IMR-90 (cell line): ENCODE results near the gene SERPINE2. TPM values are rescaled to one million over a fixed set of nuclear protein-coding genes. Genes with fewer than 3 reads are reported as not detected.
A peak's percentile ranks its signal among the peaks of the same experiment; 100 is the strongest.

Experiments used
- ATAC-seq: fragments of 200-7000 bp; cut with Tn5 transposase; 2 replicates; pipeline ENCODE4 v1.9.1; 2020; ENCODE audit warnings: low read depth, mild to moderate bottlenecking, moderate library complexity
- BruUV-seq: library from RNA; stranded (reverse); fragments of 400-500 nt; replicated peaks from 2 replicates; lab custom pipeline; 2021; lab: Mats Ljungman, UMichigan
- CTCF ChIA-PET: fragments of 300-600 bp; formaldehyde crosslinking; extraction: SDS; loops from one replicate; lab custom pipeline; 2021; ENCODE audit warnings: antibody characterized with exemption; lab: Yijun Ruan, JAX
- POLR2A ChIA-PET: fragments of 300-600 bp; sonication (Branson Sonifier 250); formaldehyde crosslinking; loops from one replicate; lab custom pipeline; 2022; ENCODE audit warnings: antibody characterized with exemption; ENCODE audit not compliant: unreplicated experiment; lab: Charles Lee
- DNase-seq: peaks from one replicate; pipeline ENCODE4 v3.0.0; 2013
- H2AFZ ChIP-seq: replicated peaks from 2 replicates; pipeline ENCODE3; 2013; ENCODE audit warnings: low read length, mild to moderate bottlenecking; ENCODE audit not compliant: poor library complexity
- H2AK5ac ChIP-seq: 2 replicates; pipeline ENCODE4 v1.6.1; 2013; ENCODE audit warnings: low read depth, low read length, inconsistent platforms
- H2AK9ac ChIP-seq: replicated peaks from 2 replicates; pipeline ENCODE3; 2013; ENCODE audit warnings: mild to moderate bottlenecking, low read depth, low read length, moderate library complexity; ENCODE audit not compliant: poor library complexity
- H2BK120ac ChIP-seq: 2 replicates; pipeline ENCODE4 v1.6.1; 2013; ENCODE audit warnings: low read depth, low read length, inconsistent platforms
- H2BK15ac ChIP-seq: 3 replicates; pipeline ENCODE4 v1.6.1; 2013; ENCODE audit warnings: low read depth, low read length, inconsistent platforms
- H2BK20ac ChIP-seq: 2 replicates; pipeline ENCODE4 v1.6.1; 2013; ENCODE audit warnings: low read depth, mild to moderate bottlenecking, inconsistent platforms, low read length, moderate library complexity
- H2BK5ac ChIP-seq: 2 replicates; pipeline ENCODE4 v1.6.1; 2013; ENCODE audit warnings: mild to moderate bottlenecking, low read depth, low read length, inconsistent platforms; ENCODE audit not compliant: poor library complexity, severe bottlenecking
- H3K14ac ChIP-seq: replicated peaks from 2 replicates; pipeline ENCODE4 v1.6.1; 2013; ENCODE audit warnings: low read depth, low read length, inconsistent platforms
- H3K18ac ChIP-seq: 2 replicates; pipeline ENCODE4 v1.6.1; 2013; ENCODE audit warnings: low read depth, low read length, control low read depth
- H3K23ac ChIP-seq: 2 replicates; pipeline ENCODE4 v1.6.1; 2013; ENCODE audit warnings: low read depth, low read length, inconsistent platforms
- H3K27ac ChIP-seq: 2 replicates; pipeline ENCODE4 v1.5.1; 2013; ENCODE audit warnings: mild to moderate bottlenecking, control low read depth, low read length; ENCODE audit not compliant: insufficient read depth
- H3K27me3 ChIP-seq: 2 replicates; pipeline ENCODE4 v1.6.1; 2013; ENCODE audit warnings: low read length; ENCODE audit not compliant: control insufficient read depth, insufficient read depth
- H3K36me3 ChIP-seq: 2 replicates; pipeline ENCODE4 v1.6.1; 2013; ENCODE audit warnings: low read length, mixed read lengths; ENCODE audit not compliant: control insufficient read depth, insufficient read depth
- H3K4ac ChIP-seq: 2 replicates; pipeline ENCODE4 v1.6.1; 2013; ENCODE audit warnings: low read depth, low read length, inconsistent platforms
- H3K4me1 ChIP-seq: 2 replicates; pipeline ENCODE4 v1.6.1; 2013; ENCODE audit warnings: low read length, mixed read lengths; ENCODE audit not compliant: control insufficient read depth, insufficient read depth
- H3K4me2 ChIP-seq: 2 replicates; pipeline ENCODE4 v1.6.1; 2013; ENCODE audit warnings: low read depth, mild to moderate bottlenecking, control low read depth, low read length, moderate library complexity
- H3K4me3 ChIP-seq: 2 replicates; pipeline ENCODE4 v1.5.1; 2013; ENCODE audit warnings: low read depth, mild to moderate bottlenecking, control low read depth, low read length, moderate library complexity; ENCODE audit not compliant: insufficient read depth
- H3K56ac ChIP-seq: 2 replicates; pipeline ENCODE4 v1.6.1; 2013; ENCODE audit warnings: low read length, inconsistent platforms; ENCODE audit not compliant: insufficient read depth; ENCODE audit errors: extremely low read depth
- H3K79me1 ChIP-seq, 2 experiments: 2 replicates each; pipeline ENCODE4 v1.6.1; 2013; ENCODE audit warnings: low read length in 2 of 2, inconsistent platforms in 1 of 2, low read depth in 1 of 2
- H3K9ac ChIP-seq: 2 replicates; pipeline ENCODE4 v1.6.1; 2013; ENCODE audit warnings: low read depth, low read length, control low read depth
- H3K9me1 ChIP-seq: 2 replicates; pipeline ENCODE4 v1.6.1; 2013; ENCODE audit warnings: low read length, inconsistent platforms; ENCODE audit not compliant: insufficient read depth
- H3K9me3 ChIP-seq: 2 replicates; pipeline ENCODE4 v1.6.1; 2013; ENCODE audit warnings: low read length; ENCODE audit not compliant: control insufficient read depth, insufficient read depth
- H4K20me1 ChIP-seq: 2 replicates; pipeline ENCODE4 v1.6.1; 2013; ENCODE audit warnings: low read length, inconsistent platforms; ENCODE audit not compliant: insufficient read depth
- H4K5ac ChIP-seq: 2 replicates; pipeline ENCODE4 v1.6.1; 2013; ENCODE audit warnings: mild to moderate bottlenecking, low read depth, low read length, control low read depth
- H4K8ac ChIP-seq, 2 experiments: 2 replicates each; pipeline ENCODE4 v1.6.1; 2013; ENCODE audit warnings: low read depth in 2 of 2, low read length in 2 of 2, control low read depth in 1 of 2, inconsistent platforms in 1 of 2
- H4K91ac ChIP-seq: 2 replicates; pipeline ENCODE4 v1.6.1; 2013; ENCODE audit warnings: low read depth, low read length, inconsistent platforms; ENCODE audit not compliant: insufficient read depth
- BHLHE40 ChIP-seq: fragments of 150-350 bp; IDR thresholded peaks from 2 replicates; pipeline ENCODE4 v1.6.1; 2016; ENCODE audit warnings: mild to moderate bottlenecking, low read depth, low read length
- CEBPB ChIP-seq: IDR thresholded peaks from 2 replicates; pipeline ENCODE4 v1.6.1; 2012; ENCODE audit warnings: low read depth, low read length, improper control_type of control experiment
- CHD1 ChIP-seq: IDR thresholded peaks from 2 replicates; pipeline ENCODE4 v1.6.1; 2012; ENCODE audit warnings: low read depth, low read length, improper control_type of control experiment
- ELK1 ChIP-seq: fragments of 150-350 bp; IDR thresholded peaks from 2 replicates; pipeline ENCODE4 v1.6.1; 2016; ENCODE audit warnings: low read depth, mild to moderate bottlenecking, low read length, moderate library complexity, borderline replicate concordance
- FOS ChIP-seq: fragments of 150-350 bp; IDR thresholded peaks from 2 replicates; pipeline ENCODE4 v1.6.1; 2016; ENCODE audit warnings: low read depth, low read length
- MAFK ChIP-seq: IDR thresholded peaks from 2 replicates; pipeline ENCODE4 v1.6.1; 2012; ENCODE audit warnings: low read depth, low read length, improper control_type of control experiment
- MAZ ChIP-seq: IDR thresholded peaks from 2 replicates; pipeline ENCODE4 v1.6.1; 2012; ENCODE audit warnings: low read depth, mild to moderate bottlenecking, low read length, improper control_type of control experiment, moderate library complexity, borderline replicate concordance
- MXI1 ChIP-seq: IDR thresholded peaks from 2 replicates; pipeline ENCODE4 v1.6.1; 2012; ENCODE audit warnings: low read depth, mild to moderate bottlenecking, low read length, moderate library complexity, borderline replicate concordance
- NFE2L2 ChIP-seq: fragments of 150-350 bp; IDR thresholded peaks from 2 replicates; pipeline ENCODE4 v1.6.1; 2016; ENCODE audit warnings: low read depth, mild to moderate bottlenecking, low read length
- POLR2A ChIP-seq: IDR thresholded peaks from 2 replicates; pipeline ENCODE4 v1.6.1; 2012; ENCODE audit warnings: mild to moderate bottlenecking, low read depth, low read length
- RAD21 ChIP-seq: IDR thresholded peaks from 2 replicates; pipeline ENCODE4 v1.6.1; 2012; ENCODE audit warnings: low read length, improper control_type of control experiment
- RCOR1 ChIP-seq: IDR thresholded peaks from 2 replicates; pipeline ENCODE4 v1.6.1; 2012; ENCODE audit warnings: mild to moderate bottlenecking, low read length, improper control_type of control experiment; ENCODE audit not compliant: insufficient replicate concordance
- RFX5 ChIP-seq: IDR thresholded peaks from 2 replicates; pipeline ENCODE4 v1.8.0; 2012; ENCODE audit warnings: low read depth, mild to moderate bottlenecking, low read length, moderate library complexity
- SMC3 ChIP-seq: fragments of 150-350 bp; IDR thresholded peaks from 2 replicates; pipeline ENCODE4 v1.6.1; 2016; ENCODE audit warnings: low read depth, mild to moderate bottlenecking, antibody characterized with exemption, low read length, moderate library complexity
- USF2 ChIP-seq: fragments of 150-350 bp; IDR thresholded peaks from 2 replicates; pipeline ENCODE4 v1.6.1; 2017; ENCODE audit warnings: mild to moderate bottlenecking, antibody characterized with exemption, low read length, low read depth
- WGBS, 2 experiments: methylation state at CpG; one replicate each; pipeline versions ENCODE4 v1.1.5 to v1.1.7; 2013; ENCODE audit warnings: missing lambda C conversion rate in 2 of 2; ENCODE audit not compliant: insufficient read length in 1 of 2; ENCODE audit errors: extremely low coverage in 2 of 2; 5-methylcytosine and 5-hydroxymethylcytosine counted together
- dilution Hi-C: fragments of 300-500 bp; cut with HindIII; formaldehyde crosslinking; loops from one replicate; pipeline ENCODE4 v1.14.3; 2018; ENCODE audit warnings: low sequenced_read_pairs; ENCODE audit not compliant: unreplicated experiment
- in situ Hi-C: fragments of 300-500 bp; cut with MboI; formaldehyde crosslinking; loops from 3 replicates; pipeline ENCODE4 v1.14.3; 2019; ENCODE audit warnings: low sequenced_read_pairs, inconsistent platforms, mixed read lengths
- intact Hi-C: fragments of 100-400 bp; cut with micrococcal nuclease; formaldehyde crosslinking; loops from 2 replicates; pipeline ENCODE4 v1.10.0; 2022
- polyA plus RNA-seq, 3 experiments: library from polyadenylated mRNA; depleted of rRNA; stranded (reverse); fragments of >200 nt; gene quantifications; 2 replicates each; pipeline ENCODE4 v1.2.3, GENCODE V29; 2012; ENCODE audit warnings: low replicate concordance in 1 of 3
- total RNA-seq: library from RNA; depleted of rRNA; stranded (reverse); fragments of >200 nt; gene quantifications from 2 replicates; pipeline ENCODE4 v1.2.3, GENCODE V29; 2012
- TF ChIP-seq, protein P1 (sequence below): conservative IDR thresholded peaks from 2 replicates; pipeline ENCODE4 v1.5.1; 2012; ENCODE audit warnings: mild to moderate bottlenecking, low read depth, low read length, improper control_type of control experiment

The SERPINE2 gene
- total and polyA plus RNA-seq, 2 of the 4 experiments (the other 2 are of a cell fraction): 24.0 to 62.7 TPM

DNA sequence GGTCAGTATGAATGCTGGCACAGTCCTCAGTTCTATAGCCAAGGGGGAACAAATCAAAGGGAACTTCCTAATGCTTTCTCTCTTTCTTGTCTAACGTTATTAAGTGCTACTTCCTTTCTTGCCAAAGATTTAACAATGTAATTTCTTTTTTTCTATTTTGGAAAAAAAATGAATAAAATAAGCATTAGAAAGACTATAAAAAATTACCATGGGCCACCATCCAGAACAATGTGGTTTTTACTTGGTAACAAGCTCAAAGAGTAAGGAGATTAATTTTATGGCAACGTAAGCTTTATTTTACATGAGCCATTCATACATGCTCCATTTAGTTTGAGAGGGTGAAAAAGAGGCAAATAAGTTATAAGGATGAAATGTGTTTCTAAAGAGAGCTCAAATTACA is 40.1 kb downstream of the SERPINE2 start:
- Histone ChIP-seq H3K14ac (0 out of 2 replicates have a peak overlapping the region, but pooled peaks have one; percentile 27), H3K18ac (no peak overlapping the region), H3K27me3 (no peaks in the 10 kb centered on the region), H2BK20ac (peak overlapping the region; percentile 62; the same call in 1 of the 2 replicates), H2AK9ac (no peak overlapping the region), H4K91ac (no peak overlapping the region), H3K4me3 (no peak overlapping the region), H2BK15ac (no peak overlapping the region), H4K20me1 (no peaks in the 10 kb centered on the region), H2BK120ac (peak overlapping the region; percentile 59), H2AFZ (no peak overlapping the region), H2BK5ac (no peak overlapping the region), H3K23ac (no peak overlapping the region), H3K9ac (no peak overlapping the region), H3K79me1 (peaks cover 0 to 4% of the 10 kb centered on the region in 2 experiments; a peak in 1 of 4 replicates), H3K4ac (peak overlapping the region; percentile 43; the same call in 1 of the 2 replicates), H3K27ac (no peak overlapping the region), H2AK5ac (peak overlapping the region; percentile 71; the same call in 1 of the 2 replicates), H3K4me1 (peaks cover 5% of the 10 kb centered on the region), H3K4me2 (no peak overlapping the region), H3K36me3 (peaks cover 18% of the 10 kb centered on the region), H3K9me3 (no peaks in the 10 kb centered on the region), H3K9me1 (peaks cover 11% of the 10 kb centered on the region; the same call in 1 of the 2 replicates), H4K5ac (no peak overlapping the region), H3K56ac (no peak overlapping the region), H4K8ac (peak overlapping the region in 1 of 2 experiments; percentile 44; a peak in 1 of 4 replicates)
- intact Hi-C loops: no loop called here
- WGBS, 2 experiments: no CpG with 5 or more reads among the region's 2 CpGs
- dilution Hi-C loops: no loop called here
- BruUV-seq: no TSS peak
- DNase-seq (no peak), ATAC-seq (no peak)
- POLR2A ChIA-PET: no interaction called here
- in situ Hi-C loops: no loop called here
- TF ChIP-seq MXI1 (no peak), SMC3 (no peak), CEBPB (no peak), MAZ (no peak), POLR2A (no peak), BHLHE40 (no peak), FOS (no peak), USF2 (no peak), RFX5 (no peak), RAD21 (no peak), MAFK (no peak), CHD1 (no peak), RCOR1 (no peak), NFE2L2 (no peak), ELK1 (no peak)
- TF ChIP-seq, protein P1, sequence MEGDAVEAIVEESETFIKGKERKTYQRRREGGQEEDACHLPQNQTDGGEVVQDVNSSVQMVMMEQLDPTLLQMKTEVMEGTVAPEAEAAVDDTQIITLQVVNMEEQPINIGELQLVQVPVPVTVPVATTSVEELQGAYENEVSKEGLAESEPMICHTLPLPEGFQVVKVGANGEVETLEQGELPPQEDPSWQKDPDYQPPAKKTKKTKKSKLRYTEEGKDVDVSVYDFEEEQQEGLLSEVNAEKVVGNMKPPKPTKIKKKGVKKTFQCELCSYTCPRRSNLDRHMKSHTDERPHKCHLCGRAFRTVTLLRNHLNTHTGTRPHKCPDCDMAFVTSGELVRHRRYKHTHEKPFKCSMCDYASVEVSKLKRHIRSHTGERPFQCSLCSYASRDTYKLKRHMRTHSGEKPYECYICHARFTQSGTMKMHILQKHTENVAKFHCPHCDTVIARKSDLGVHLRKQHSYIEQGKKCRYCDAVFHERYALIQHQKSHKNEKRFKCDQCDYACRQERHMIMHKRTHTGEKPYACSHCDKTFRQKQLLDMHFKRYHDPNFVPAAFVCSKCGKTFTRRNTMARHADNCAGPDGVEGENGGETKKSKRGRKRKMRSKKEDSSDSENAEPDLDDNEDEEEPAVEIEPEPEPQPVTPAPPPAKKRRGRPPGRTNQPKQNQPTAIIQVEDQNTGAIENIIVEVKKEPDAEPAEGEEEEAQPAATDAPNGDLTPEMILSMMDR: no peak
- CTCF ChIA-PET: no interaction called here
